ENCODE measurements around the gene G3BP2.

G3BP2 gene

DNA sequence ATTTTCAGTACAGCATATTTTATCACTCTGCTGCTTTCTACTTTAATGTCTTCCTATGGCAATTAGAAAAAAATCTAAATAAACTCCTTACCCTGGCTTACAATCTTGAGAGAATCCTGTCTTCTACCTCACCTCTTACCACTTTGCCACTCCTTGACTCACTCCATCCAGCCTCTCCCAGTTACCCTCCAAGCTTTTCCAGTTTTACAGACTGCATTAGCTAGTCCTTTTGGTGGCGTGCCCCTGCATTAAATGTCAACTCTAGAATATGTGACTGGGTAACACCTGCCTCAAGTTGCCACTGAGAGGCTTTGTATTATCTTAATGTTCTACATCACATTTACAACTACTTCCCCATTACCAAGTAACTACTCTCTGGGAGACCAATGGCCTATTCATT is 35.4 kb downstream of the G3BP2 start:
- no peak for DNase-seq (ENCODE audit: low read depth)

DNA sequence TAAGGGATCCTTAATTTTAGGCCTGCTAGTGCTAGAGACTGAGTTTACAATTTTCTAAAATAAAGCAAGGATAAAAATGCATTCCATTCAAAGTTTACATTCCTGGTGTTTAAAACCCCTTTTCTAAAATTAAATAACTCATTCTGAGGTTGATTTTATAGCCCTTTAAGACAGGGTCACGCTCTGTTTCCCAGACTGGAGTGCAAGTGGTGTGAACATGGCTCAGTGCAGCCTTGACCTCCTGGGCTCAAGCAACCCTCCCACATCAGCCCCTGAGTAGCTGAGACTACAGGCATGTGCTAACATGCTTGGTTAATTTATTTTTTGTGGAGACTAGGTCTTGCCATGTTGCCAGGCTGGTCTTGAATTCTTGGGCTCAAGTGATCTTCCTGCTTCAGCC is 36.0 kb downstream of the G3BP2 start:
- DNase-seq (ENCODE audit: low read depth): no peak

DNA sequence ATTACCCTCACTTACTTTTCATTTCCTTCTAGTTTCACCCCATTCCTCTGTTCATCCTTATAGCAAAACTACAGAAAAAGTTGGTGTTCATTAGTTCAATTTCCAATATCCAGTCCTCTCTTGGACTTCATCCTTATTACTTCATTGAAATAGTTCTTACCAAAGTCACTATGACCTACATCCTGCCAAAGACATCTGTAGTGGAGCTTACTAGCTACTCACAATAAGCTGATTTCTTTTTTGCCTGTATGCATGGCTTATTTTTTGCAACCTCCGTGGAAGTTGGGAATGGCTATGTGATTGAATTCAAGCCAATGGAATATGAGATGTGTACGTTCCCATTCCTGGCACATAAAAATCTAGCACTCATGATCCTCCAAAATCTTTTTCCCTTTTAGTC is 38.3 kb downstream of the G3BP2 start:
- DNase-seq (ENCODE audit: low read depth): no peak

DNA sequence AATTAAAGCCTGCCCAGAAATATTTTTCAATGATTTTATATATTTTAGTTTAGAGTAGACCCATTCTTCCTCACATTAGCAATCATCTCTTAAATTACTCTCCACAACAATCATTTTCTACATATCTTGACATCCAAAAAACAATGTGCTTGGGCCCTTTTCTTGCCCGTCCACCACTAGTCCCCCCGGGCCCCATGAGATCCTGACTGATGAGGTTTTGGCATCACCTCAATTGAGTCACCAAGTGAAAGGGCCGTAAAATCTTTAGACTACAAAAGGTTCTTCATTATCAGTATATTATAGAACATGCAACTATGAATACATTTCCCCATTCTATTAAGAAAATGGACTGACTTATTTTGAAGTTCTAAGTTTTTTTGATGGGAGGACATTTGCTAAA is 38.9 kb downstream of the G3BP2 start:
- no peak for DNase-seq (ENCODE audit: low read depth)

DNA sequence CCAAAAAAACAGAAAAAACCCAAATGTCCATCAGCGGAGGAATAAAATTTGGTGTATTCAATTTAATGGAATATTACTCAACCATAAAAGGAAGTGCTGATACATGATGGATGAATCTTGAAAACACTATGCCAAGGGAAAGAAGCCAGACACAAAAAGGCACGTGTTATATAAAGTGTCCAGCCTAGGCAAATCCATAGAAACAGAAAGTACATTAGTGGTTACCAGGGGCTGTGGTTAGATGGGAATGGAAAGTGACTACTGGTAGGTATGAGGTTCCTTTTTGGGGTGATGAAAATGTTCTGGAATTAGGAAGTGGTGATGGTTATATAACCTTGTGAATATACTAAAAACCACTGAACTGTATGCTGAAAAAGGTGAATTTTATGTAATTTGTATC is 39.4 kb downstream of the G3BP2 start:
- no peak for DNase-seq (ENCODE audit: low read depth)

DNA sequence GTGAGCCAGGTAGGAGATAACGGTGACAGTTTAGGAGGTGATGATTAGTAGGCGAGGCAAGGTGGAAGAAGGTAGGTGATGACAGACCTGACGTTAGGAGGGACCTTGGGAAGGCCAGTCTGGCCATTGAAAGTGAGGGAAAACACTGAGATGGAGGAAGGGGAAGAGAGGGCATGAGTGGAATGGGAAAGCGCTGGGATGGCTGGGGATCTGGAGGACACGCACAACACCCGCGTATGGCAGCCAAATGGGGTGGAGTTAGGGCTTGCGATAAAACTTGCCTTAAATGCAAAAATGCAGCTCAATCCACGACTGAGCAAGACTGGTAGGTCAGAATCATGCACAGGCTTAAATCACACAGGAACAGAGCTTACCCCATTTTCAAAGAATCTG is 42.3 kb downstream of the G3BP2 start:
- no peak for DNase-seq (ENCODE audit: low read depth)

DNA sequence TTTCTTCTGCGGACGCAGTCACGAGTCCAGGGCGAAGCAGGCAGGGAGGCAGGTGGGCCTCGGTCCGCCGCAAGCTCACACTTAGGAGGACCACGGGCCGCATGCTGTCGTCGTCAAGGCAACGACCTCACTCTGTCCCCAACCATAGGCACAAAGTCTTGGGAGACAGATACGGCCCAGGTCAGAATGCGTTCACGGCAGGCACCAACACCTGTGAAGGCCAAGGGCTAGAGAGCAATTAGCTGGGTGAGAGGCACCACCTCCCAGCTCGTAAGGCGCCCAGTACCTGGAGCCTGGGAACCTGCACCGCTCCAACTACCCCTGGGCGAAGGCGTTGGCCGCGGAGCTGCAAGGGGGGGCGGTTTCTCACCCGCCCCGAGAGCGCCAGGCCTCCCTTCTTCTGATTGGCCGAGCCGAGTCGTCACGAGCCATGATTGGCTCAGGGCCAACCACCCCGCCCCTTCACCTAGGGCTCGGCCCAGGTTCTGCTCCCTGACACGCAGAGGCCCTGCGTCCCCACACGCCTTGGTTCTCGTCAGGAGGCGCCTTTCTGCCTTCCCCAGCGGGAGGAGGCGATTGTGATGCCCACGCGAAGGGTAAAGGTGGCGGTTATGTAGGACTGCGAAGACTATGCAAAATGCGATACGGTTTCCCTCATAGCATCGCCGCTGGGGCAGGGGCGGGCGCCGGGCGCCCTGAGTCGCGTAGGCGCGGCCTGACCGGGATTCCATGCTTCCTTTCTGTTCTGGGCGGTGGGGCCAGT is 42.9 kb downstream of the G3BP2 start, which contains the start of gene CDKL2:
Gene CDKL2 (minus strand): TSS at position 355 of the 763 bp plus-strand sequence. CDS start 4,540 bp downstream, outside the sequence.
- peak; percentile 83 for DNase-seq (ENCODE audit: low read depth)

DNA sequence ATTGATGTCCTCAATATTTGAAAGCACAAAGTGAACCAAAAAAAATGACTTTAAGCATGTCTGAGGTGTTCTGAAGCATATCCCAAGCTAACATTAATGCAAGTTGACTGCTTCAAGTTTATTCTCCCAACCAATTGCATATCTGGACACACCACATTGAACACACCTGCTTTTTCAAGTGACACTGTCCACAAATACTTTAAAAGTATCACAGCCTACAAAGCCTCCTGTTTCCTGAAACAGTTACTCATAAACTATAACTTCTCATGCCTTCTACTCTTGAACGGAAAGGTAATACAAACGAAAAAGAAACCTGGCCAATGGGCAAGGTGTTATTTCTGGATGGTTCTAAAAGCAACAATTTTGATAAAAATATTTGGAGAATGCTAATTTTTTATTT is 44.0 kb downstream of the G3BP2 start:
- DNase-seq (ENCODE audit: low read depth): no peak

DNA sequence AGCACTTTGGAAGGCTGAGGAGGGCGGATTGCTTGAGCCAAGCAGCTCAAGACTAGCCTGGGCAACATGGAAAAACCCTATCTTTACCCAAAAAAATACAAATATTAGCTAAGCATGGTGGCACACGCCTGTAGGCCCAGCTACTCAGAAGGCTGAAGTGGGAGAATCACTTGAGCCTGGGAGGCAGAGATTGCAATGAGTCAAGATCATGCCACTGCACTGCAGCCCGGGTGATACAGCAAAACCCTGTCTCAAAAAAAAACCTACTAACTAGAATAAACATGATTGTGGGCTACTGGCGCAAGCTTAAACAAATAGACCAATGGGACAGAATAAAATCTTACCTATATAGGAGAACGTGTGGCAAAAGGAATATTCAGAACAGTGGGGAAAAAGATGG is 50.2 kb downstream of the G3BP2 start:
- no peak for DNase-seq (ENCODE audit: low read depth)

DNA sequence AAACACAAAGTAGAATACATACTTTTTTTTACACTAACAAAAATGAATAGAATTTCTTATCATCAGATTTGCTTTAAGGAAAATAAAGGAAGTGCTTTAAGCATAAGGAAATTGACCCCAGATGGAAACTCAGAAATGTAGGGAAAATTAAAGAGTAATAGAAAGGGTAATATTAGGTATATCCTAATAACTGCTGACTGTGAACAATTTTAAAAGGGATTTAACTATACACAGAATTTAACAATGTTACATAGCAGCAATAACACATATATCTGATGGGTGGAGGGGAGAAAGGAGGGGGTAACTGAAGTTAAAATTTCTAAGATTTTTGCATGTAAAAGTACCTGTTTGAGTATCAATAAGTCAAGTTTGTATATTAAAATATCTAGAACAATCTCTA is 51.5 kb downstream of the G3BP2 start:
- no peak for DNase-seq (ENCODE audit: low read depth)

DNA sequence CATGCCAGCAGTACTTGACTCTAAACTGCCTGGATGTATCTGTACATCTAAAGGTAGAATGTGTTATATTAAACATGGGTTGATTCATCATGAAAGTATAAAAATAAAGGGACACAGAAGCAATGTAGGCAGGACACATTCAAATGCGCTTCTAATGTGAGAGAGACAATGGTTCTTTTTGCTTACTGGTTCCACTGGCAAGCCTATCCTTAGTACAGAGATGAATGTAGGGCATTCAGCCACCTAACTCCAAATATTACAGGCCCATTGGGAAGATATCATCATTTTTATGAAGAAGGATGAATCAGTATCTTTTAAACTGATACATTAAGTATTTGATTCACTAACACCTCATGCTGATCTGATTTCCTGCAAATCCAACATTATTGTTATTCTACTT is 60.9 kb downstream of the G3BP2 start:
- DNase-seq (ENCODE audit: low read depth): no peak

DNA sequence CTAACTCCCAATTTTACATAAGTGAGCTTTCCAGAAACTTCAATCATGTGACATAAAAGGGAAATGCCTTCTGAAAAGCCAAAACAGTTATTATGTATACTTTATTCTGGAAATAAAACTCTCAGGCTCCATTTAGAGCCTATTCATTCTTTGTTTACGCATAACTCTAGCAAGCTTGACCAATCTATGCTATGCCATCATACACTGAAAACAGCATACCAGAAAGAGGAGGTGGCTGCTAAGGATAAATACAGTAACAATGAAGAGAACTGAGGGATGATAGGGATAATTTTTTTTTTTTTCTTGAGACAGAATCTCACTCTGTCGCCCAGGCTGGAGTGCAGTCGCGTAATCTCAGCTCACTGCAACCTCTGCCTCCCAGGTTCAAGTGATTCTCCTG is 67.3 kb downstream of the G3BP2 start:
- DNase-seq (ENCODE audit: low read depth): no peak

DNA sequence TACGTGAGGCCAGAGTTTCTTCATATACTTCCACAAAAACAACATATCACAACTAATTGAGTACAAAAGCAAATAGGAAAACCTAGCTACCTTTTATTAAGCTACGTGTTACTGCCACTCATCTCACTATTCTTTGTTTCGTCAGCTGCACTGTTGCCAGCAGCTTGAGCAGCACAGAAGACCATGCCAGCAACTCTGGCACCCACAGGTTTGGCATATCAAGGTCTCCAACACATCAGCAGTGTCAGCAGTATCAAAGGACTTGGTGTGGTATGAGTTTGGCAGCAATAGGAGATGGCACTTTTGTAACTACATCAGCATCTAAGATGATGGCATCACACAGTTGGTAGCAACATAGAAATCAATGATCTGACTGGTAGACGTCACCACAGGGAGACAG is 73.6 kb downstream of the G3BP2 start:
- DNase-seq (ENCODE audit: low read depth): no peak

DNA sequence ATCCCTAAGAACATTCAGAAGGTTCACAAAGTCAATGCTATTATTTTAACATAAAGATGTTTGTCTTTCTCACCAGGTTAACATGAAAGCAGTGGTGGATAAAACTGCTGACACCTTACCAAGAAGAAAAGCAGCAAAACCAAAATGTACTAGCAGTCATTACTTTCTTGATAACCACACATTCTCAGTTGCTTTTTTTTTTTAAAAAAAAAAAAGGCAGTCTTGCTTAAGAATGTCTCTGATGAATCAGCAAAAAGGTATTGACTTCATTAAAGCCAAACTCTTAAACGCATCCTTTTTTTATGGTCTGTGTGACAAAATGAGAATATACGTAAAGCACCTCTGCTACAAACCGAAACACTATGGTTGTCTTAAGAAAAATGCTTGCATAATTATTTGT is 74.8 kb downstream of the G3BP2 start:
- DNase-seq (ENCODE audit: low read depth): no peak

DNA sequence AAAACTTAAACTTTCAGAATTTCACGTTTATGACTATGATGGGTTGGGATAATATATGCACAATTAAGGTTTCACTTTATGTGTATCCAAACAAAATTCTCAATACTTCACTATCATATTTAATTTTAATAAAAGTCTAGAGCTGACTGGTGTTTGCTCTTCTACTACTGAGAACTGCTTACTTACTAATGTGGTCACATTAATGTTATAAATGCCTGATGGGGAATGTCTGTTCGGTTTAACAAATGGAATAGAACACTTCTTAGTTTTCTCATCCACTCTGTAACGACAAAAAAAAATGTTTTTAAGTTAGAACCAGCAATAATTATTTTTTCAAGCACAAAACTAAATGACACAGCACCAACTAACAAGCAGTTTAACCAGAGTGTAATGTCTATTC is 77.2 kb downstream of the G3BP2 start:
- no peak for DNase-seq (ENCODE audit: low read depth)

DNA sequence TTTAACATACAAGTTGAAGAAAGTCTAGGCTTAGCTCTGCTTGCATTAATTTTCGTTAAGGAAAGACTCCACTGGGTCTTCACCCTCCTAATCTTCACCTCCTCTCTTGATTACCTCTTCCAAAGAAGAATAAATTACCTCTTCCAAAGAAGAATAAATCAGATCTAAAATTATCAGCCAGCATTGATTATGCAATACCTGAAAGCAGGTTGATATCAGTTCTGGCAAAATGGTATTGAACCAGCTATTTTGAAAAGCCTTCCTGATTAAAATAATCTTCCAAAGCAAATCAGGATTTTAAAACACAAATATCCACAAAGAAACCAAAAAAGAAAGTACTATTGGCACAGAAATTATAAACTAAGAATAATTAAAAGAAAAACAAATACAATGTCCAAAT is 79.8 kb downstream of the G3BP2 start:
- no peak for DNase-seq (ENCODE audit: low read depth)

Data from stimulated activated CD8-positive, alpha-beta memory T cell treated with anti-CD3 and anti-CD28 coated beads, Interleukin-12 subunit alpha, Interleukin-12 subunit beta, amount 100 ng/mL, for 4 hours (primary cell).